DOHH2 (cell line): ENCODE results near the gene LIPC.

Source experiments
- H3F3A ChIP-seq: fragments of 200-600 bp; sonication (generic), shearing (Covaris generic); 2 replicates; pipeline ENCODE4 v1.6.0; 2016; ENCODE audit warnings: antibody characterized with exemption, mild to moderate bottlenecking; ENCODE audit not compliant: control insufficient read depth, insufficient read depth
- H3K27ac ChIP-seq: fragments of 200-600 bp; sonication (generic); 2 replicates; pipeline ENCODE4 v1.5.1; 2014; ENCODE audit warnings: low read depth, mild to moderate bottlenecking, low read length, moderate library complexity
- H3K27me3 ChIP-seq: fragments of 200-600 bp; sonication (generic); 2 replicates; pipeline ENCODE4 v1.6.1; 2014; ENCODE audit warnings: mild to moderate bottlenecking, low read length, mixed read lengths; ENCODE audit not compliant: control insufficient read depth
- H3K36me3 ChIP-seq: fragments of 200-600 bp; sonication (generic); 2 replicates; pipeline ENCODE4 v1.6.1; 2014; ENCODE audit warnings: mild to moderate bottlenecking, low read length, moderate library complexity, mixed read lengths; ENCODE audit not compliant: control insufficient read depth
- H3K4me1 ChIP-seq: fragments of 200-600 bp; sonication (generic); 2 replicates; pipeline ENCODE4 v1.6.1; 2014; ENCODE audit warnings: mild to moderate bottlenecking, low read length, mixed read lengths; ENCODE audit not compliant: control insufficient read depth
- H3K4me2 ChIP-seq: fragments of 200-600 bp; sonication (generic); 2 replicates; pipeline ENCODE4 v1.6.0; 2014; ENCODE audit warnings: mild to moderate bottlenecking, low read length, moderate library complexity
- H3K4me3 ChIP-seq: fragments of 200-600 bp; sonication (generic); 2 replicates; pipeline ENCODE4 v1.5.1; 2014; ENCODE audit warnings: mild to moderate bottlenecking, low read length, mixed read lengths
- H3K79me2 ChIP-seq: fragments of 200-600 bp; sonication (generic); 2 replicates; pipeline ENCODE4 v1.6.1; 2014; ENCODE audit warnings: mild to moderate bottlenecking, low read length, mixed read lengths; ENCODE audit not compliant: control insufficient read depth
- H3K9me2 ChIP-seq: fragments of 200-600 bp; sonication (generic); replicated peaks from 2 replicates; pipeline ENCODE4 v1.6.1; 2014; ENCODE audit warnings: mild to moderate bottlenecking, low read length, mixed read lengths; ENCODE audit not compliant: control insufficient read depth
- H3K9me3 ChIP-seq: fragments of 200-600 bp; sonication (generic); 2 replicates; pipeline ENCODE4 v1.6.1; 2014; ENCODE audit warnings: antibody characterized with exemption, low read length, mixed read lengths; ENCODE audit not compliant: control insufficient read depth, insufficient read depth
- H4K20me1 ChIP-seq: fragments of 200-600 bp; sonication (generic); 2 replicates; pipeline ENCODE4 v1.6.0; 2014; ENCODE audit warnings: low read depth, mild to moderate bottlenecking, antibody characterized with exemption, low read length, moderate library complexity; ENCODE audit not compliant: control insufficient read depth, insufficient read depth
- EZH2phosphoT487 ChIP-seq: fragments of 200-600 bp; sonication (generic); IDR thresholded peaks from 2 replicates; pipeline ENCODE4 v1.6.1; 2017; ENCODE audit warnings: borderline replicate concordance, mild to moderate bottlenecking, antibody characterized with exemption, low read length, moderate library complexity, mixed read lengths
- TF ChIP-seq, protein P1 (sequence below): fragments of 200-600 bp; sonication (generic); IDR thresholded peaks from one replicate; pipeline ENCODE4 v1.5.1; 2014; ENCODE audit warnings: antibody characterized with exemption, mild to moderate bottlenecking, low read depth, low read length; ENCODE audit not compliant: poor library complexity, severe bottlenecking

Gene LIPC

DNA sequence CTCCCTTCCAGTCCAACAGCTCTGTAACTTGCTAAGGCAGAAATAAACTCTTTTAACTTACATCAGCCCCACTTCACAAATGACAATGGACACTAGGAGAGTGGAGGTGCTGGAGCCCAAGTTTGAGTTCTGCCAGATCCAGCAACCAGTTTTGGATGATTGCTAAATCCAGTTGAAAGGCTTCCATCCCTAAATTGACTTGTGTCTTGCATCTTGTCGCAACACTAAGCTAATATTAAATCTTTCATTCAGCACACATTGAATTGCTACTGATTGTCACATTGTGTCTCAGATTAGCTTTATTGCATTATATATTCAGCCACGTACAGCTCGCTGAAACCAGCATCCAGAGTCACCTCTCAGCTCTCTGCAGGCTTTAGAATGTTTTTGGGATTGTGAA lies 41.7 kb upstream of the LIPC start:
- no peak overlapping the region for H3K4me3 ChIP-seq
- H3K27me3 ChIP-seq, result peaks cover 3% of the 10 kb centered on the region; the same call in 1 of the 2 replicates
- no peak overlapping the region for H3K4me2 ChIP-seq
- no peaks in the 10 kb centered on the region for H3K36me3 ChIP-seq
- no peaks in the 10 kb centered on the region for H3K9me3 ChIP-seq
- no peaks in the 10 kb centered on the region for H3K9me2 ChIP-seq
- no peaks in the 10 kb centered on the region for H3K79me2 ChIP-seq
- no peak overlapping the region for H3K27ac ChIP-seq
- H3K4me1 ChIP-seq, result no peaks in the 10 kb centered on the region
- no peak for TF ChIP-seq EZH2phosphoT487
- TF ChIP-seq, protein P1, sequence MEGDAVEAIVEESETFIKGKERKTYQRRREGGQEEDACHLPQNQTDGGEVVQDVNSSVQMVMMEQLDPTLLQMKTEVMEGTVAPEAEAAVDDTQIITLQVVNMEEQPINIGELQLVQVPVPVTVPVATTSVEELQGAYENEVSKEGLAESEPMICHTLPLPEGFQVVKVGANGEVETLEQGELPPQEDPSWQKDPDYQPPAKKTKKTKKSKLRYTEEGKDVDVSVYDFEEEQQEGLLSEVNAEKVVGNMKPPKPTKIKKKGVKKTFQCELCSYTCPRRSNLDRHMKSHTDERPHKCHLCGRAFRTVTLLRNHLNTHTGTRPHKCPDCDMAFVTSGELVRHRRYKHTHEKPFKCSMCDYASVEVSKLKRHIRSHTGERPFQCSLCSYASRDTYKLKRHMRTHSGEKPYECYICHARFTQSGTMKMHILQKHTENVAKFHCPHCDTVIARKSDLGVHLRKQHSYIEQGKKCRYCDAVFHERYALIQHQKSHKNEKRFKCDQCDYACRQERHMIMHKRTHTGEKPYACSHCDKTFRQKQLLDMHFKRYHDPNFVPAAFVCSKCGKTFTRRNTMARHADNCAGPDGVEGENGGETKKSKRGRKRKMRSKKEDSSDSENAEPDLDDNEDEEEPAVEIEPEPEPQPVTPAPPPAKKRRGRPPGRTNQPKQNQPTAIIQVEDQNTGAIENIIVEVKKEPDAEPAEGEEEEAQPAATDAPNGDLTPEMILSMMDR, result no peak
- no peaks in the 10 kb centered on the region for H4K20me1 ChIP-seq
- no peaks in the 10 kb centered on the region for H3F3A ChIP-seq

DNA sequence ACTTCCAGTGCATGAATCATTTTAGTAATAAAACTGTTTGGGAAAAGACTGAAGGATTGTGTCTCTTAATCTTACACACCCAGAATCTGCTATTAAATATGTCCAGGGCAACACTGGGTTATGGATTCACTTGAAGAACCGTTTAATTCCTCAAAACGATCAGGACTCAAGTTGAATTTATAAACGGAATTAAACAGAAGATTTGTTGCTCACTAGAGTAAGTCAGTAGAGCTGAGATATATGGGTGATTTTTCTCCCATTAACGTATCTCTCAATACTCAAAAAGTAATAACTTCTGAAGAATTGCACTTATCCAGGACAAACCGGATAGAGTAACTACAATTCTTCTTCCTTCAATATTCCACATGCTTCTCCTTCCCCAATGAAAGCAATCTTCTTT lies 41.1 kb upstream of the LIPC start:
- TF ChIP-seq EZH2phosphoT487, result no peak
- TF ChIP-seq, protein P1, result no peak
- Histone ChIP-seq H3K4me3 (no peak overlapping the region), H3K27ac (no peak overlapping the region), H4K20me1 (no peaks in the 10 kb centered on the region), H3K9me3 (no peaks in the 10 kb centered on the region), H3F3A (no peaks in the 10 kb centered on the region), H3K4me1 (no peaks in the 10 kb centered on the region), H3K9me2 (no peaks in the 10 kb centered on the region), H3K27me3 (peaks cover 2% of the 10 kb centered on the region; the same call in 1 of the 2 replicates), H3K79me2 (no peaks in the 10 kb centered on the region), H3K4me2 (no peak overlapping the region), H3K36me3 (no peaks in the 10 kb centered on the region)

- TF ChIP-seq, protein P1, result no peak
- TF ChIP-seq EZH2phosphoT487, result no peak
- Histone ChIP-seq H3K36me3 (no peaks in the 10 kb centered on the region), H3K27me3 (peaks cover 2% of the 10 kb centered on the region; the same call in 1 of the 2 replicates), H3K4me2 (no peak overlapping the region), H3K9me2 (no peaks in the 10 kb centered on the region), H3K79me2 (no peaks in the 10 kb centered on the region), H3K4me3 (no peak overlapping the region), H3K4me1 (no peaks in the 10 kb centered on the region), H4K20me1 (no peaks in the 10 kb centered on the region), H3K27ac (no peak overlapping the region), H3K9me3 (no peaks in the 10 kb centered on the region), H3F3A (no peaks in the 10 kb centered on the region)
Observed at GRCh38 chr15:58391088-58391487, 40.7 kb upstream of the LIPC start.
